Measurements from ENCODE around the gene ABLIM2.

ABLIM2 gene

GRCh38 chr4:7993671-7994070 lies 164.9 kb downstream of the ABLIM2 start:
- DNase-seq, result no peak

GRCh38 chr4:7992846-7993245 lies 165.8 kb downstream of the ABLIM2 start:
- DNase-seq, result no peak

GRCh38 chr4:7990807-7991459 lies 167.7 kb downstream of the ABLIM2 start:
- no peak for DNase-seq

- DNase-seq, result no peak
Measured at GRCh38 chr4:7989654-7990053, 169.0 kb downstream of the ABLIM2 start.

- no peak for DNase-seq
Measured at GRCh38 chr4:7988437-7988836, 170.2 kb downstream of the ABLIM2 start.

GRCh38 chr4:7987148-7987989 lies 171.2 kb downstream of the ABLIM2 start:
- DNase-seq, result peak; percentile 80 to 85

GRCh38 chr4:7985891-7986441 lies 172.6 kb downstream of the ABLIM2 start:
- no peak for DNase-seq

GRCh38 chr4:7985072-7985471 lies 173.5 kb downstream of the ABLIM2 start:
- DNase-seq, result no peak

GRCh38 chr4:7984286-7984925 lies 174.2 kb downstream of the ABLIM2 start:
- DNase-seq, result no peak

GRCh38 chr4:7983296-7983695 lies 175.3 kb downstream of the ABLIM2 start:
- DNase-seq, result no peak

- DNase-seq, result no peak
Measured at GRCh38 chr4:7981738-7982394, 176.7 kb downstream of the ABLIM2 start.

GRCh38 chr4:7980036-7980435 lies 178.6 kb downstream of the ABLIM2 start:
- DNase-seq, result no peak

- no peak for DNase-seq
Measured at GRCh38 chr4:7979652-7979968, 179.0 kb downstream of the ABLIM2 start.

- no peak for DNase-seq
Measured at GRCh38 chr4:7978907-7979651, 179.5 kb downstream of the ABLIM2 start.

GRCh38 chr4:7978489-7978888 lies 180.1 kb downstream of the ABLIM2 start:
- no peak for DNase-seq

- no peak for DNase-seq
Measured at GRCh38 chr4:7976634-7977033, 182.0 kb downstream of the ABLIM2 start.

- no peak for DNase-seq
Measured at GRCh38 chr4:7976025-7976424, 182.6 kb downstream of the ABLIM2 start.

GRCh38 chr4:7974425-7974824 lies 184.2 kb downstream of the ABLIM2 start:
- DNase-seq, result no peak

- no peak for DNase-seq
Measured at GRCh38 chr4:7973545-7973981, 185.1 kb downstream of the ABLIM2 start.

GRCh38 chr4:7971881-7972500 lies 186.6 kb downstream of the ABLIM2 start:
- no peak for DNase-seq

GRCh38 chr4:7971159-7971631 lies 187.4 kb downstream of the ABLIM2 start:
- no peak for DNase-seq
